Measurements from ENCODE around the gene SMNDC1.
"Not testable (repeated sequence)": the region's sequence is repeated elsewhere in the genome, so short reads cannot be mapped to it uniquely, and the experiment has no call there.

SMNDC1 gene

DNA sequence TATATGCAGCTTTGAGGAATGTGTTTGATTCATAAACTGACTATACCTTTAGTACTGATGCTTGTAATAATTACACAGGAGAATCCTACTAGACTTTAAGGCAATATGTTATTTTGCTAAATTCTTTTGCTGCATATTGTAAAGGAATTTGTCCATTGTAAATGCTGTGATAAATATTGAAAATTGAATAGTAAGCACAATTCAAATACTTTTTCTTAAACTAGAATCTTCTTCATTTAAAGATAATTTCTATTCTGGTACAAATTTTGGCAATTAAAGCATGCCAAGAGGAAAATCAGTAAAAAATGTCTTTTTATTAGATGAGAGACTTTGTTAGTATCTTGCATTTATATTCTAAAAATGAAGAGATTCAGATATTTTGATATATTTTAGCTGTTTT lies 45.4 kb downstream of the SMNDC1 start:
- in situ Hi-C loops (cut with MboI; ENCODE audit: low sequenced_read_pairs): loop anchor here (25.0 kb wide), 1 partner anchor 372 kb away; no protein-coding TSS in a partner anchor

DNA sequence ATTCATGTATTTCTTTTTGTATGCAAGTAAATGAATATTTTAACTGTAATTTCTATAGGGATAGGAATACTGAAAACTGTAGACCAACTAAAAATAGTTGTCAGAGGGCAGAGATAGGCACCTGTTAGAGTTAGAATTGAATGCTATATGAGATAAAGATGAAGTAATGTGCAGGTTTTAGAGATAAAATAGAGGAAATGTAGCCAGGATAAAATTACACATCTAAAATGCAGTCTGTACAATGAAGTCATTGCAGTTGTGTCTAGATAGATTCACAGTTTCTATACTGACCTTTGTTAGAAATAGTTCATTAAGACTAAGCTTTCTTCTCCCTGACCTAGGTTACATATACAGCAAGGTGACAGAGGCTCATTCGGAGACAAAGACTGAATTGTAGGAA lies 46.2 kb downstream of the SMNDC1 start:
- in situ Hi-C loops (cut with MboI; ENCODE audit: low sequenced_read_pairs): loop anchor here (25.0 kb wide), 1 partner anchor 371 kb away; no protein-coding TSS in a partner anchor

DNA sequence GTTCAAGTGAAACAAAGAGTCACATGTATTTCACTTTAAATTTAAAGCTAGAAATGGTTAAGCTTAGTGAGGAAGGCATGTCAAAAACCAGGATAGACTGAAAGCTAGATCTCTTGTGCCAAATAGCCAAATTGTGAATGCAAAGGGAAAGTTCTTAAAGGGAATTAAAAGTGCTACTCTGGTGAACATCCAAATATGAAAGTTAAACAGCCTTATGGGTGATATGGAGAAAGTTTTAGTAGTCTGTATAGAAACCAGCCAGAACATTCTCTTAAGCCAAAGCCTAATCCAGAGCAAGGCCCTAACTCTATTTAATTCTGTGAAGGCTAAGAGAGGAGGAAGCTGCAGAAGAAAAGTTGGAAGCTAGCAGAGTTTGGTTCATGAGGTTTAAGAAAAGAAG lies 50.3 kb downstream of the SMNDC1 start:
- in situ Hi-C loops (cut with MboI; ENCODE audit: low sequenced_read_pairs): loop anchor here (25.0 kb wide), 1 partner anchor 367 kb away; no protein-coding TSS in a partner anchor

DNA sequence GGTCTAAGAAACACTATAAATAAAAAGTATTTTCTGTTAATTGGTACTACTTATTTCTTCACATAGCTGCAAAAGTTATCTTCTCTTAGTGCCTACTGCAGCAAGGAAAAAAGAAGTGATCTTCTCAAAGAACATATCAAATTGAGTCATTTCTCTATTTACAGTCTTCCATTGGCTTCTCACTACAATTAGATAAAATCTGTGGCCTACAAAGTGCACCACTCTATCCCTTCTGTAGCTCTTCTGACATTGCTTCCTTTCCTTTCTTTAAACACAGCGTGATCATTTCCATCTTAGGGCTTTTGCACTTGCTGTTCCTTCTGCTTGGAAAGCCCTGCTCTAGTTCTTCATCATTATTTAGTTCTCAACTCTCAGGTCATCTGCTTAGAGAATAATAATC lies 52.6 kb downstream of the SMNDC1 start:
- in situ Hi-C loops (cut with MboI; ENCODE audit: low sequenced_read_pairs): loop anchor here (25.0 kb wide), 1 partner anchor 365 kb away; no protein-coding TSS in a partner anchor

DNA sequence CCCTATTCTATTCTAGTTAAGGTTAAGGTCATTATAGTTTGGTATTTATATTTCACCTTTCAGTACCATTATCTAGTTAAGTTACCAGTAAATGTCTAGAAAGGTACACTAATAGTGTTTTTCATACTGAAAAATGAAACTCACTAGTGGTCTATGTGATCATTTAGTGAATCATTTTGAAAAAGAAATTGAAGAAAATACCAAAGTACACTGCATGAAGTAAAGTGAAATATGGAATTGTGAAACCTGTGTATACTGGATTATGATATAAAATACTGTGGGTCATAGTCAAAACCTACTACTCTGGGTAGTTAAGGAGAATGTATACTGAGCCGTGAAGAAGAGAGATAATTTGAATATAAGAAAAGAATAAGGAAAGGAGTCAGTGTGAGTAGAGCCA lies 53.3 kb downstream of the SMNDC1 start:
- in situ Hi-C loops (cut with MboI; ENCODE audit: low sequenced_read_pairs): loop anchor here (25.0 kb wide), 1 partner anchor 364 kb away; no protein-coding TSS in a partner anchor

DNA sequence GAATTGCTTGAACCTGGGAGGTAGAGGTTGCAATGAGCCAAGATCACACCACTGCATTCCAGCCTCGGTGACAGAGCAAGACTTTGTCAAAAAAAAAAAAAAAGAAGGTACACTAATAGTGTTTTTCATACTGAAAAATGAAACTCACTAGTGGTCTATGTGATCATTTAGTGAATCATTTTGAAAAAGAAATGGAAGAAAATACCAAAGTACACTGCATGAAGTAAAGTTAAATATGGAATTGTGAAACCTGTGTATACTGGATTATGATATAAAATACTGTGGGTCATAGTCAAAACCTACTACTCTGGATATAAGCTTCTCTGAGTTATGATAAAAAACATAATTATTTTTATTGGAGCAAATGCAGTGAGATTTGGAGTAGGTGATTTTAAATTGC lies 55.2 kb downstream of the SMNDC1 start:
- in situ Hi-C loops (cut with MboI; ENCODE audit: low sequenced_read_pairs): not testable (repeated sequence)

DNA sequence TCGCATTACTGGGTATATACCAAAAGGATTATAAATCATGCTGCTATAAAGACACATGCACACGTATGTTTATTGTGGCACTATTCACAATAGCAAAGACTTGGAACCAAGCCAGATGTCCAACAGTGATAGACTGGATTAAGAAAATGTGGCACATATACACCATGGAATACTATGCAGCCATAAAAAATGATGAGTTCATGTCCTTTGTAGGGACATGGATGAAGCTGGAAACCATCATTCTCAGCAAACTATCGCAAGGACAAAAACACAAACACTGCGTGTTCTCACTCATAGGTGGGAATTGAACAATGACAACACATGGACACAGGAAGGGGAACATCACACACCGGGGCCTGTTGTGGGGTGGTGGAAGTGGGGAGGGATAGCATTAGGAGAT lies 56.9 kb downstream of the SMNDC1 start:
- in situ Hi-C loops (cut with MboI; ENCODE audit: low sequenced_read_pairs): not testable (repeated sequence)

DNA sequence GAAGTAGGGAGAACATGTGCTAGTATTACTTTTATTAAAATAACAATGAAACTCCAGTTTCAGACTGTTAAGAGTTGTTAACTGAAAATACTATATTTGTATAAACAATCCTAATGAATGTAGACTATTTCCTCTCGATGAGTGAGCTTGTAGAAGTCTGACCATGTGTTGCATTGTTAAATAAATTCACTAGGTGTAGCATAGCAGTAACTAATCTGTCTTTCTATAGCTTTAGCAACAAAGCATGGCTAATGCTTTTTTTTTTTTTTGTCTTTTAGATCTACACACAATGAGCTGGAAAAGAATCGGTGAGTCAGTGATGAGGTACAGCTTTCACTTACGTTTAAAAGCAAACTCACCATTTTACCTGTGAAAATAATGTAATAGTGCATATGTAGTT lies 60.2 kb downstream of the SMNDC1 start:
- in situ Hi-C loops (cut with MboI; ENCODE audit: low sequenced_read_pairs): no loop called here

DNA sequence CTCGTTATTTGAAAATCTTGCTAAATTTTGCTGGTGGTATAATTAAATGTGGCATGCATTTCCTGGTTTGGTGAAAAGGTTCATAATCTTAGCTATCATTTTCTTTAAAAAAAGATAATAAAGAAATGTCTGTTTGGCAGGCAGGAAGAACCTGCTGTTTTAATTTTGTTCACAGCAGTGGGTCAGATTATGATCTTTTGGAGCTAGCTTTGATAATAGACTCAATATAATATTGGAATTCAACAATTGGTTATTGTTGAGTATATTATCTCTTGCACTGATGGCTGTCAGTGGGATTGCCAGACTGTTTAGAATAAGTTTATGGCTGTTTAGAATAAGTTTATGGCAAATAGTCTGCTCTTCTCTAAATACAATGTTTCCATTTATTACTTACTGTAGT lies 62.2 kb downstream of the SMNDC1 start:
- in situ Hi-C loops (cut with MboI; ENCODE audit: low sequenced_read_pairs): no loop called here

DNA sequence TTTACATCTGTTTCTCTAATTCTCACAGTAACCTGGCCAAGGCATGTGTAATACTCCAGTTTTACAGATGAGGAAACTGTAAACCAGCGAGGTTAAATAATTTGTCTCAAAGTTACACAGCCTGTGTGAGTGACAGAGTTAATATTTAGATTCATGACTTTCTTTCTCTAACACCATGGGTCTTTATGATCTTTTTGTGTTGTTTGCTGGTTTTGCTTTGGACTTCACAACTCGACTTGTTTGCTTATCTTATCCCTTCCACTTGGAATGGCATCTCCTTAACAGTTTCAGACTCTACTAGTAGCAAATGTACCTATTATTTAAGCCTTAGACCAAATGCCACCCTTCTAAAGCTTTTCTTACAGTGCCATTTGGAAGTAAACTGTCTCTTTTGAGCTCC lies 62.9 kb downstream of the SMNDC1 start:
- in situ Hi-C loops (cut with MboI; ENCODE audit: low sequenced_read_pairs): no loop called here

DNA sequence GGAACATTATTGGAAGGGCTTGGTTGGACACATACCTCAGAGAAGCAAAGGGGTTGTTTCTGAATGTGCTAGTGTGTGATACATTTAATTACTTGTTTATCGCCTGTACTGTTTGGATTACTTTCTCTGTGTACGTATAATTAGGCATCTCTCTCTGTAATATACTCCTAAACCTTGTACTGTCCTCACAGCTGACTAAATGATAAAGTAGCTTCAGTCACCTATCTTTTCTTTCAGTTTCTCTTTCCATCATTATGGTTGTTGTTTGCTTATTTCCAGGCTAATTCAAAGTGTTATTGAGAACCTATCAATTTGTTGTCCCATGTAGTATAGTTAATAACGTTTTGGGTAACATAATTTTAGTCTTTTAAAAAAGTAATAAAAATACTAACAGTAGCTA lies 63.3 kb downstream of the SMNDC1 start:
- in situ Hi-C loops (cut with MboI; ENCODE audit: low sequenced_read_pairs): no loop called here
